ENCODE data around the gene ZSCAN30. TPM values are rescaled to one million over a fixed set of nuclear protein-coding genes. Genes with fewer than 3 reads are reported as not detected.

Gene ZSCAN30
- total RNA-seq, 2 donors from 2014 or later, result 12.8 to 18.7 TPM

DNA sequence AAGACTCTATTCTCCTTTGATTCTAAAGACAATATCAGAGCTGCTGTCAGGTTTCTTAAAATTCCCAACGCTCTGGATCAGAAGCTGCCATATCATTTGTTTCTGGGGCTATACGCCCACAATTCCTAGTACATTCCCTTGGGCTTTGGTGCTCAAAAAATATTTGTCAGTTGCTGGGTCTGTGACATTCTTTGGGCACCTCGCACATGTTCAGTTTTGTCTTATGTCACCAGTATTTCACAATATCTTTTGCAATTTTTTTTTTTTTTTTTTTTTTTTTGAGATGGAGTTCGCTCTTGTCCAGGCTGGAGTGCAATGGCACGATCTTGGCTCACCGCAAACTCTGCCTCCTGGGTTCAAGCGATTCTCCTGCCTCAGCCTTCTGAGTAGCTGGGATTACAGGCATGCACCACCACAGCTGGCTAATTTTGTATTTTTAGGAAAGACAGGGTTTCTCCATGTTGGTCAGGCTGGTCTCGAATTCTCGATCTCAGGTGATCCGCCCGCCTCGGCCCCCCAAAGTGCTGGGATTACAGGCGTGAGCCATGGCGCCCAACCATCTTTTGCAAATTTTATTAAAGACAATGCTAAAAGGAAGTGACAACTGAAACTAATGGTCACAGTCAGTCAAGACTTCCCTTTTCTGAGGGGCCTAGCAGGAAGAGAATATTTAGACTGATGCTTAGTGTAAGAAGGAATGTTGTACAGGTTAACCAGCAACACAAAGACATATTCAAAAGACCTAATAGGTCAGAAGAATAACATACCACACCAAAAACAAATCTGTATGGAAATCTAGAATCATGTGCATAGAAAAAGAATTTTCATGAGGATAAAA, 42.4 kb downstream of the ZSCAN30 start:
- H3K4me3 ChIP-seq, result no peak overlapping the region
- no peaks in the 10 kb centered on the region for H3K27me3 ChIP-seq
- peaks cover 64% of the 10 kb centered on the region for H3K36me3 ChIP-seq
- DNase-seq (ENCODE audit: low spot score), result no peak
- H3K27ac ChIP-seq, result no peak overlapping the region
- H3K9me3 ChIP-seq, result no peaks in the 10 kb centered on the region
- H3K4me1 ChIP-seq, result no peaks in the 10 kb centered on the region
- TF ChIP-seq, protein P1, sequence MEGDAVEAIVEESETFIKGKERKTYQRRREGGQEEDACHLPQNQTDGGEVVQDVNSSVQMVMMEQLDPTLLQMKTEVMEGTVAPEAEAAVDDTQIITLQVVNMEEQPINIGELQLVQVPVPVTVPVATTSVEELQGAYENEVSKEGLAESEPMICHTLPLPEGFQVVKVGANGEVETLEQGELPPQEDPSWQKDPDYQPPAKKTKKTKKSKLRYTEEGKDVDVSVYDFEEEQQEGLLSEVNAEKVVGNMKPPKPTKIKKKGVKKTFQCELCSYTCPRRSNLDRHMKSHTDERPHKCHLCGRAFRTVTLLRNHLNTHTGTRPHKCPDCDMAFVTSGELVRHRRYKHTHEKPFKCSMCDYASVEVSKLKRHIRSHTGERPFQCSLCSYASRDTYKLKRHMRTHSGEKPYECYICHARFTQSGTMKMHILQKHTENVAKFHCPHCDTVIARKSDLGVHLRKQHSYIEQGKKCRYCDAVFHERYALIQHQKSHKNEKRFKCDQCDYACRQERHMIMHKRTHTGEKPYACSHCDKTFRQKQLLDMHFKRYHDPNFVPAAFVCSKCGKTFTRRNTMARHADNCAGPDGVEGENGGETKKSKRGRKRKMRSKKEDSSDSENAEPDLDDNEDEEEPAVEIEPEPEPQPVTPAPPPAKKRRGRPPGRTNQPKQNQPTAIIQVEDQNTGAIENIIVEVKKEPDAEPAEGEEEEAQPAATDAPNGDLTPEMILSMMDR (IDR thresholded peaks at IDR 0.05), result no peak

DNA sequence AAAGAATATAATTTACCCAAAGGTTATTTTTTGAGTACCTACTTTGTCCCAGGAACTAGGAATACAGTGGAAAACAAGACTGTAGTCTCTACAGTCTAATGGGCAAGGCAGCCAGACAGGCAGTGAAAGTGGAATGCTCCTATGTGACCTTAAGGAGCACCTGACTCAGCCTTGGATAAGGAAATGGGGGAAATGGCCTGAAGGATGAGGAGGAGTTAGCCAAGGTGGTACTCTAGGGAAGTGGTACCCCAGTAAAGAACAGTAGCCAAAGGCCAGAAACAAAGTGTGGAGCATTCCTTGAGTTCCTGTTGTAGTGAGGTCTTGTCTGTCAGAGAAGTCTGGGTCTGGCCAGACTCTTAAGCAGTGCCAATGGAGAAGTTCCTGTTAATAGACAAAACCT, 43.2 kb downstream of the ZSCAN30 start:
- Histone ChIP-seq H3K27ac (no peak overlapping the region), H3K36me3 (peaks cover 66% of the 10 kb centered on the region), H3K4me3 (no peak overlapping the region), H3K9me3 (no peaks in the 10 kb centered on the region), H3K27me3 (no peaks in the 10 kb centered on the region), H3K4me1 (peaks cover 0 to 6% of the 10 kb centered on the region in 2 donors)
- TF ChIP-seq, protein P1 (IDR thresholded peaks at IDR 0.05), result no peak
- no peak for DNase-seq (ENCODE audit: low spot score)

DNA sequence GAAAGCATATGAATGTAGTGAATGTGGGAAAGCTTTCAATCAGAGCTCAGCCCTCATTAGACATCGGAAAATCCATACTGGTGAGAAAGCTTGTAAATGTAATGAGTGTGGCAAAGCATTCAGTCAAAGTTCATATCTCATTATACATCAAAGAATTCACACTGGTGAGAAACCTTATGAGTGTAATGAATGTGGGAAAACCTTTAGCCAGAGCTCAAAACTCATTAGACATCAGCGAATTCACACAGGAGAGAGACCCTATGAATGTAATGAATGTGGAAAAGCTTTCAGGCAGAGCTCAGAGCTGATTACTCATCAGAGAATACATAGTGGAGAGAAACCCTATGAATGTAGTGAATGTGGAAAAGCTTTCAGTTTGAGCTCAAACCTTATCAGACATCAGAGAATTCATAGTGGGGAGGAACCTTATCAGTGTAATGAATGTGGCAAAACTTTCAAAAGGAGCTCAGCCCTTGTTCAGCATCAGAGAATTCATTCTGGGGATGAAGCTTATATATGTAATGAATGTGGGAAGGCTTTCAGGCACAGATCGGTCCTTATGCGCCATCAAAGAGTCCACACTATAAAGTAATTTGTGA, 44.2 kb downstream of the ZSCAN30 start:
- Histone ChIP-seq H3K27me3 (no peaks in the 10 kb centered on the region), H3K4me3 (no peak overlapping the region), H3K4me1 (peaks cover 0 to 10% of the 10 kb centered on the region in 2 donors), H3K27ac (no peak overlapping the region), H3K36me3 (peaks cover 64% of the 10 kb centered on the region), H3K9me3 (no peaks in the 10 kb centered on the region)
- DNase-seq (ENCODE audit: low spot score), result no peak
- TF ChIP-seq, protein P1 (IDR thresholded peaks at IDR 0.05), result no peak

DNA sequence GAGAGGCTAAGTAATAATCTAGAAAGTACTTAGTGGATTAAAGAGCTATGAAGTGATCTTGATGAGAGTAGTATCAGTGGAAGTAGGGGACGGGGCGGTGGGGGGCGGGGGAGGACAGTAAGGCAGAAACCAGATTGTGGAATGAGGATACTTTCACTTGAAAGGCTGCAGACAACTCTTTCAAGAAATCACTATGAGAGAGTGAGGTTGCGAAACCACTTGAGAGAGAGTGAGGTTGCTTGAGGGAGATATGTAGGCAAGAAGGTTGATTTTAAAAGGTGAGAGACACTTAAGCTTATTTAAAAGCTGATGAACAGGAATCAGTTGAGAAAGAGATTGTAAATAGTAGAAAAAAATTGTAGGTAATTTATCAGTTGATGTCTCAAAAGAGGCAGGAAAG, 45.4 kb downstream of the ZSCAN30 start:
- no peak for DNase-seq (ENCODE audit: low spot score)
- Histone ChIP-seq H3K27ac (no peak overlapping the region), H3K36me3 (peaks cover 55% of the 10 kb centered on the region), H3K9me3 (no peaks in the 10 kb centered on the region), H3K4me1 (peaks cover 0 to 10% of the 10 kb centered on the region in 2 donors), H3K27me3 (no peaks in the 10 kb centered on the region), H3K4me3 (no peak overlapping the region)
- TF ChIP-seq, protein P1 (IDR thresholded peaks at IDR 0.05), result no peak

DNA sequence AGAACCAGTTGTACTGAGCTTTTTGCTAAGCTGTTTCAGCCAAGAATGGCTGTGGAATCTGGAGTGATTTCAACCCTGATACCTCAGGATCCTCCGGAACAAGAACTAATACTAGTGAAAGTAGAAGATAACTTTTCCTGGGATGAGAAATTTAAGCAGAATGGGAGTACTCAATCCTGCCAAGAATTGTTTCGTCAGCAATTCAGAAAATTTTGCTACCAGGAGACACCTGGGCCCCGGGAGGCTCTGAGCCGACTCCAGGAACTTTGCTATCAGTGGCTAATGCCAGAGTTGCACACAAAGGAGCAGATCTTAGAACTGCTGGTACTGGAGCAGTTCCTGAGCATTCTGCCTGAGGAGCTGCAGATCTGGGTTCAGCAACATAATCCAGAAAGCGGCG, 47.6 kb downstream of the ZSCAN30 start:
- Histone ChIP-seq H3K27me3 (no peaks in the 10 kb centered on the region), H3K4me3 (no peak overlapping the region), H3K27ac (no peak overlapping the region), H3K36me3 (peaks cover 39% of the 10 kb centered on the region), H3K9me3 (no peaks in the 10 kb centered on the region), H3K4me1 (peaks cover 0 to 10% of the 10 kb centered on the region in 2 donors)
- DNase-seq (ENCODE audit: low spot score), result no peak
- TF ChIP-seq, protein P1 (IDR thresholded peaks at IDR 0.05), result no peak

Measured in right atrium auricular region (tissue), 2 donors.